HEK293 (cell line): ENCODE data around the gene PIK3IP1.

Experiments used
- CTCF ChIA-PET: fragments of 350-600 bp; formaldehyde crosslinking; extraction: SDS; loops from one replicate; lab custom pipeline; 2021; ENCODE audit warnings: antibody characterized with exemption; lab: Yijun Ruan, JAX
- POLR2A ChIA-PET: fragments of 300-600 bp; formaldehyde crosslinking; extraction: SDS; loops from one replicate; lab custom pipeline; 2020; ENCODE audit warnings: antibody characterized with exemption, inconsistent platforms; lab: Yijun Ruan, JAX
- H3K27ac ChIP-seq: fragments of 200-500 bp; sonication (Bioruptor generic); 2 replicates; pipeline ENCODE4 v1.5.1; 2014; ENCODE audit warnings: low read depth, low read length, control low read depth, inconsistent platforms; ENCODE audit errors: extremely low read depth
- H3K36me3 ChIP-seq, 2 experiments: fragments of 200-500 bp in 1 of 2; sonication (Bioruptor generic) in 1 of 2; 1 replicate in 1 of 2; 2 replicates in 1 of 2; pipeline ENCODE4 v1.5.1; 2014 to 2017; ENCODE audit warnings: inconsistent platforms in 2 of 2, low read length in 2 of 2; ENCODE audit not compliant: control insufficient read depth in 2 of 2, insufficient read depth in 1 of 2
- H3K4me1 ChIP-seq: fragments of 200-500 bp; sonication (Bioruptor generic); 2 replicates; pipeline ENCODE4 v1.5.1; 2014; ENCODE audit warnings: mild to moderate bottlenecking, low read length, inconsistent platforms; ENCODE audit not compliant: control insufficient read depth, insufficient read depth
- H3K4me3 ChIP-seq: 2 replicates; pipeline ENCODE4 v1.5.1; 2011; ENCODE audit warnings: low read depth, mild to moderate bottlenecking, control low read depth, low read length, moderate library complexity
- H3K9me3 ChIP-seq: fragments of 200-500 bp; sonication (Bioruptor generic); 2 replicates; pipeline ENCODE4 v1.5.1; 2014; ENCODE audit warnings: low read depth, low read length, inconsistent platforms; ENCODE audit not compliant: control insufficient read depth, insufficient read depth
- EGR2 ChIP-seq: fragments of 450-650 bp; formaldehyde crosslinking; IDR thresholded peaks from 2 replicates; pipeline ENCODE4 v1.5.1; 2016; ENCODE audit warnings: low read depth, missing biosample characterization, missing genetic modification characterization
- GFI1B ChIP-seq: fragments of 450-650 bp; formaldehyde crosslinking; IDR thresholded peaks from 2 replicates; pipeline ENCODE4 v1.5.1; 2016; ENCODE audit warnings: missing biosample characterization, missing genetic modification characterization
- IKZF3 ChIP-seq: fragments of 450-650 bp; IDR thresholded peaks from 2 replicates; pipeline ENCODE4 v1.5.0; 2018; ENCODE audit warnings: missing biosample characterization, mild to moderate bottlenecking, missing genetic modification characterization, moderate library complexity
- PRDM1 ChIP-seq: fragments of 450-650 bp; formaldehyde crosslinking; IDR thresholded peaks from 2 replicates; pipeline ENCODE4; 2016; ENCODE audit warnings: missing biosample characterization, missing genetic modification characterization
- SP7 ChIP-seq: fragments of 450-650 bp; formaldehyde crosslinking; IDR thresholded peaks from 2 replicates; pipeline ENCODE4 v1.5.1; 2016; ENCODE audit warnings: missing biosample characterization, missing genetic modification characterization
- TSHZ1 ChIP-seq: fragments of 450-650 bp; formaldehyde crosslinking; IDR thresholded peaks from 2 replicates; pipeline ENCODE4 v1.5.1; 2016; ENCODE audit warnings: missing biosample characterization, missing genetic modification characterization, borderline replicate concordance
- YY2 ChIP-seq: fragments of 450-650 bp; formaldehyde crosslinking; IDR thresholded peaks from 2 replicates; pipeline ENCODE4 v1.5.1; 2016; ENCODE audit warnings: missing biosample characterization, missing genetic modification characterization
- ZBTB7A ChIP-seq: fragments of 450-650 bp; formaldehyde crosslinking; IDR thresholded peaks from 2 replicates; pipeline ENCODE4 v1.5.1; 2016; ENCODE audit warnings: low read depth, missing biosample characterization, missing genetic modification characterization
- ZNF112 ChIP-seq: fragments of 450-650 bp; formaldehyde crosslinking; IDR thresholded peaks from 2 replicates; pipeline ENCODE4 v1.5.0; 2017; ENCODE audit warnings: missing biosample characterization, missing genetic modification characterization
- ZNF121 ChIP-seq: fragments of 450-650 bp; formaldehyde crosslinking; IDR thresholded peaks from 2 replicates; pipeline ENCODE4 v1.5.1; 2016; ENCODE audit warnings: missing biosample characterization, missing genetic modification characterization
- ZNF175 ChIP-seq: fragments of 450-650 bp; formaldehyde crosslinking; IDR thresholded peaks from 2 replicates; pipeline ENCODE4 v1.5.1; 2016; ENCODE audit warnings: missing biosample characterization, missing genetic modification characterization
- ZNF2 ChIP-seq: fragments of 450-650 bp; formaldehyde crosslinking; IDR thresholded peaks from 2 replicates; pipeline ENCODE4 v1.5.1; 2016; ENCODE audit warnings: missing biosample characterization, missing genetic modification characterization
- ZNF23 ChIP-seq: fragments of 450-650 bp; formaldehyde crosslinking; IDR thresholded peaks from 2 replicates; pipeline ENCODE4 v1.5.1; 2016; ENCODE audit warnings: missing biosample characterization, missing genetic modification characterization, borderline replicate concordance
- ZNF510 ChIP-seq: fragments of 450-650 bp; formaldehyde crosslinking; IDR thresholded peaks from 2 replicates; pipeline ENCODE4 v1.5.1; 2018; ENCODE audit warnings: mild to moderate bottlenecking, missing genetic modification characterization, missing biosample characterization; ENCODE audit not compliant: insufficient replicate concordance
- ZNF513 ChIP-seq: fragments of 450-650 bp; IDR thresholded peaks from 2 replicates; pipeline ENCODE4 v1.5.1; 2018; ENCODE audit warnings: missing biosample characterization, missing genetic modification characterization
- ZNF530 ChIP-seq: fragments of 450-650 bp; formaldehyde crosslinking; IDR thresholded peaks from 2 replicates; pipeline ENCODE4 v1.5.1; 2016; ENCODE audit warnings: low read depth, missing biosample characterization, missing genetic modification characterization
- ZNF544 ChIP-seq: fragments of 450-650 bp; formaldehyde crosslinking; IDR thresholded peaks from 2 replicates; pipeline ENCODE4 v1.5.0; 2017; ENCODE audit warnings: missing biosample characterization, missing genetic modification characterization
- ZNF558 ChIP-seq: fragments of 450-650 bp; formaldehyde crosslinking; IDR thresholded peaks from 2 replicates; pipeline ENCODE4 v1.5.1; 2016; ENCODE audit warnings: missing biosample characterization, missing genetic modification characterization
- ZNF580 ChIP-seq: fragments of 450-650 bp; formaldehyde crosslinking; IDR thresholded peaks from 2 replicates; pipeline ENCODE4 v1.5.1; 2016; ENCODE audit warnings: missing biosample characterization, missing genetic modification characterization
- ZNF585B ChIP-seq: fragments of 450-650 bp; formaldehyde crosslinking; IDR thresholded peaks from 2 replicates; pipeline ENCODE4 v1.5.1; 2016; ENCODE audit warnings: missing biosample characterization, missing genetic modification characterization
- ZNF596 ChIP-seq: fragments of 450-650 bp; IDR thresholded peaks from 2 replicates; pipeline ENCODE4 v1.5.0; 2018; ENCODE audit warnings: missing biosample characterization, mild to moderate bottlenecking, missing genetic modification characterization, moderate library complexity
- ZNF621 ChIP-seq: fragments of 450-650 bp; formaldehyde crosslinking; IDR thresholded peaks from 2 replicates; pipeline ENCODE4 v1.5.1; 2017; ENCODE audit warnings: missing biosample characterization, missing genetic modification characterization
- ZNF830 ChIP-seq: fragments of 450-650 bp; IDR thresholded peaks from 2 replicates; pipeline ENCODE4 v1.5.0; 2018; ENCODE audit warnings: missing biosample characterization, missing genetic modification characterization, low read depth, mild to moderate bottlenecking, moderate library complexity
- ZNF837 ChIP-seq: fragments of 450-650 bp; formaldehyde crosslinking; IDR thresholded peaks from 2 replicates; pipeline ENCODE4 v1.5.1; 2016; ENCODE audit warnings: missing biosample characterization, missing genetic modification characterization

The PIK3IP1 gene

GRCh38 chr22:31302537-31302936 lies 10.2 kb upstream of the PIK3IP1 start:
- Histone ChIP-seq H3K4me1 (no peaks in the 10 kb centered on the region), H3K9me3 (no peaks in the 10 kb centered on the region), H3K36me3 (no peaks in the 10 kb centered on the region), H3K27ac (no peak overlapping the region), H3K4me3 (no peak overlapping the region)
- ChIA-PET POLR2A (interaction anchor here (1.0 kb wide), 1 partner anchor 10 kb away, joined by 4 read pairs; the partner anchor contains the start of gene PIK3IP1), CTCF (interaction anchor here (0.7 to 9.3 kb wide), 4 partner anchors 10 to 213 kb away, joined by 3 to 100 read pairs (median 14); partner anchors contain the start of gene PIK3IP1)
- TF ChIP-seq ZNF23 (no peak), ZNF830 (tag by site-specific recombination) (no peak), ZNF596 (no peak), TSHZ1 (no peak), IKZF3 (no peak), YY2 (no peak), ZNF837 (tag by site-specific recombination) (no peak), ZNF558 (no peak), ZNF513 (tag by site-specific recombination) (no peak), ZNF112 (tag by site-specific recombination) (no peak), EGR2 (no peak), ZNF510 (no peak), GFI1B (tag by site-specific recombination) (no peak), ZBTB7A (no peak), SP7 (tag by site-specific recombination) (no peak), ZNF544 (tag by site-specific recombination) (no peak), ZNF121 (tag by site-specific recombination) (no peak), ZNF585B (tag by site-specific recombination) (no peak), ZNF2 (tag by site-specific recombination) (no peak), ZNF175 (tag by site-specific recombination) (no peak)

GRCh38 chr22:31302006-31302405 lies 9.7 kb upstream of the PIK3IP1 start:
- ChIA-PET POLR2A (interaction anchor here (1.0 to 1.9 kb wide), 2 partner anchors 10 to 49 kb away, joined by 4 to 6 read pairs; partner anchors contain the start of gene PIK3IP1), CTCF (interaction anchor here (0.7 to 9.3 kb wide), 4 partner anchors 9 to 152 kb away, joined by 3 to 100 read pairs (median 14); partner anchors contain the start of gene PIK3IP1)
- Histone ChIP-seq H3K4me3 (no peak overlapping the region), H3K9me3 (no peaks in the 10 kb centered on the region), H3K4me1 (no peaks in the 10 kb centered on the region), H3K27ac (no peak overlapping the region), H3K36me3 (no peaks in the 10 kb centered on the region)
- TF ChIP-seq ZNF530 (no peak), ZNF621 (tag by site-specific recombination) (no peak), PRDM1 (tag by site-specific recombination) (peak; percentile 31; the same call in 1 of the 2 replicates), ZNF580 (tag by site-specific recombination) (no peak)
